ENCODE results near the gene SIGLECL1.

SIGLECL1 gene

DNA sequence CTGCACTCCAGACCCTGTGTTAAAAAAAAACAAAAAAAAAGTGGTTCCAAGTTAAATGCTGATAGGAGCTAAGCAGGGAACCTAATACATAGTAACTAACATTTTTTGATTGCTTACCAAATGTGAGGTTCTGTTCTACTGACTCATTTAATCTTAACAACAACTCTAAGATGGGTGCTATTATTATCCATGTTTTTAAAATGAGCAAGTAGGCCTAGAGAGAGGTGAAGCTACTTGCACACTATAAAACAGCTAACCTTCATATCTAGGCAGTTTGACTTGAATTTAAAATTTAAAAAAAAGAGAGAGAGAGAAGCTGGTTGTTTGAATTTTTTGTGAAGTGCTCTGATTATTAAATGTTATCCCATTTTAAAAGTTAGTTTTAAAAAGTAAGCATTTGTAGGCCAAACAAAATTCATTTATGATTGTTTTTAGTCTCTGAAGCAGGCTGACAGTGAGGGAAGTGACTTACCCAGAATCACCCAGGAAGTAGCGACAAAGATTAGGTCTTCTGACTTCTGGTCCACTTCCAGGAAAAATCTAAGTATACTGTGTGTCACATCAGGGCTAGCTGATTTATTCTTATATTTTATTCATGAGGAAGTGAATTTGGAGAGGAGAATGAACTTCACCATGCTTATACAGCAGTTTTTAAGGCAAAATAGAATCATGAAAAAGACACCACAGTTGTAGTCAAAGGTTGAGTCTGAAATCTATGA lies 2.4 kb downstream of the SIGLECL1 start:
- Histone ChIP-seq H3K4me2 (no peak overlapping the region), H4K20me1 (ENCODE audit: insufficient read depth) (no peaks in the 10 kb centered on the region), H3K27me3 (ENCODE audit: insufficient read depth, low read depth) (no peaks in the 10 kb centered on the region; the same call in 1 of the 2 replicates), H3K36me3 (ENCODE audit: insufficient read depth) (no peaks in the 10 kb centered on the region), H3K79me2 (ENCODE audit: insufficient read depth, low read depth) (no peaks in the 10 kb centered on the region), H3K4me1 (ENCODE audit: low read depth, poor library complexity, severe bottlenecking) (no peaks in the 10 kb centered on the region), H2AFZ (ENCODE audit: low read depth) (no peak overlapping the region), H3K4me3 (IDR thresholded peaks at IDR 0.05; ENCODE audit: insufficient read depth, low read depth, low read length) (no peak overlapping the region), H3K9ac (no peak overlapping the region), H3K27ac (no peak overlapping the region)
- TF ChIP-seq, protein P1, sequence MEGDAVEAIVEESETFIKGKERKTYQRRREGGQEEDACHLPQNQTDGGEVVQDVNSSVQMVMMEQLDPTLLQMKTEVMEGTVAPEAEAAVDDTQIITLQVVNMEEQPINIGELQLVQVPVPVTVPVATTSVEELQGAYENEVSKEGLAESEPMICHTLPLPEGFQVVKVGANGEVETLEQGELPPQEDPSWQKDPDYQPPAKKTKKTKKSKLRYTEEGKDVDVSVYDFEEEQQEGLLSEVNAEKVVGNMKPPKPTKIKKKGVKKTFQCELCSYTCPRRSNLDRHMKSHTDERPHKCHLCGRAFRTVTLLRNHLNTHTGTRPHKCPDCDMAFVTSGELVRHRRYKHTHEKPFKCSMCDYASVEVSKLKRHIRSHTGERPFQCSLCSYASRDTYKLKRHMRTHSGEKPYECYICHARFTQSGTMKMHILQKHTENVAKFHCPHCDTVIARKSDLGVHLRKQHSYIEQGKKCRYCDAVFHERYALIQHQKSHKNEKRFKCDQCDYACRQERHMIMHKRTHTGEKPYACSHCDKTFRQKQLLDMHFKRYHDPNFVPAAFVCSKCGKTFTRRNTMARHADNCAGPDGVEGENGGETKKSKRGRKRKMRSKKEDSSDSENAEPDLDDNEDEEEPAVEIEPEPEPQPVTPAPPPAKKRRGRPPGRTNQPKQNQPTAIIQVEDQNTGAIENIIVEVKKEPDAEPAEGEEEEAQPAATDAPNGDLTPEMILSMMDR (conservative IDR thresholded peaks at IDR 0.05; ENCODE audit: low read depth, low read length): no peak

DNA sequence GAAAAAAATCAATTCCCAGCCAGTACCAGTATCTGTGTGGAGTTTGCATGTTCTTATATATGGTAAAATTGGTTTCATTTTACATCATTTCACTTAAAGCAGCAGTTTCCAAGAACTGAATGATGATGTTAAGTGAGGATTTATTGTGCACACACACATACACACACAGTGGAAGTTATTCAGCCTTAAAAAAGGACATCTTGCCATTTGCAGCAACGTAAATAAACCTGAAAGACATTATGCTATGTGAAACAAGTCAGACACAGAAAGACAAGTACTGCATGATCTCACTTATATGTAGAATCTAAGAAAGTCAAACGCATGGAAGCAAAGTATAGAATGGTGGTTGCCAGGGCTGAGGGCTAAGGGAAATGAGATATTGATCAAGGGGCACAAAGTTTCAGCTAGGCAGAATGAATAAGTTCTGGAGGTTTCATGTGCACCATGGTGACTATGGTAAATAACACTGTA lies 5.3 kb downstream of the SIGLECL1 start:
- Histone ChIP-seq H3K27ac (no peak overlapping the region), H3K9ac (no peak overlapping the region), H2AFZ (ENCODE audit: low read depth) (no peak overlapping the region), H3K4me2 (no peak overlapping the region), H3K4me3 (IDR thresholded peaks at IDR 0.05; ENCODE audit: insufficient read depth, low read depth, low read length) (no peak overlapping the region), H3K79me2 (ENCODE audit: insufficient read depth, low read depth) (no peaks in the 10 kb centered on the region), H3K4me1 (ENCODE audit: low read depth, poor library complexity, severe bottlenecking) (no peaks in the 10 kb centered on the region), H4K20me1 (ENCODE audit: insufficient read depth) (no peaks in the 10 kb centered on the region), H3K36me3 (ENCODE audit: insufficient read depth) (no peaks in the 10 kb centered on the region), H3K27me3 (ENCODE audit: insufficient read depth, low read depth) (0 out of 2 replicates have a peak, but pooled peaks cover 3% of the 10 kb centered on the region)
- TF ChIP-seq, protein P1 (conservative IDR thresholded peaks at IDR 0.05; ENCODE audit: low read depth, low read length): no peak

DNA sequence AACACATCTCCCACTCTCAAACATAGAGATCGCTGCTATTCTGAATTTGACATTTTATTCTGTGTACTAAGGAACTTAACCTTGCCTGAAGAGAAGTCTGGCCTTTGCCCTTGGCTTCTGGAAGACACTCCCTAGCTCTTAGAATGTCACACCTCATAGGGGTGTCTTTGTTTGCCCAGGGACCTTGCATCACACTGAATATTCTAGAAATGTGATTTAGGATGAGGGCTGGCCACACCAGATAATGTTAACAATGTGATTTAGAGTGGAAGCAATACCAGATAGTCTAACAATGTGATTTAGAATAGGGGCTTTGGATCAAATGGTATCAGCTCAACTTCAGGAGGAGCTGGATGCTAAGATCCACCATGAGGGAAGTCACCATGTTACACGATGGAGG lies 6.6 kb downstream of the SIGLECL1 start:
- Histone ChIP-seq H4K20me1 (ENCODE audit: insufficient read depth) (no peaks in the 10 kb centered on the region), H3K4me3 (IDR thresholded peaks at IDR 0.05; ENCODE audit: insufficient read depth, low read depth, low read length) (no peak overlapping the region), H2AFZ (ENCODE audit: low read depth) (no peak overlapping the region), H3K79me2 (ENCODE audit: insufficient read depth, low read depth) (no peaks in the 10 kb centered on the region), H3K4me2 (no peak overlapping the region), H3K27me3 (ENCODE audit: insufficient read depth, low read depth) (0 out of 2 replicates have a peak, but pooled peaks cover 3% of the 10 kb centered on the region), H3K4me1 (ENCODE audit: low read depth, poor library complexity, severe bottlenecking) (no peaks in the 10 kb centered on the region), H3K9ac (no peak overlapping the region), H3K27ac (no peak overlapping the region), H3K36me3 (ENCODE audit: insufficient read depth) (no peaks in the 10 kb centered on the region)
- TF ChIP-seq, protein P1 (conservative IDR thresholded peaks at IDR 0.05; ENCODE audit: low read depth, low read length): no peak

DNA sequence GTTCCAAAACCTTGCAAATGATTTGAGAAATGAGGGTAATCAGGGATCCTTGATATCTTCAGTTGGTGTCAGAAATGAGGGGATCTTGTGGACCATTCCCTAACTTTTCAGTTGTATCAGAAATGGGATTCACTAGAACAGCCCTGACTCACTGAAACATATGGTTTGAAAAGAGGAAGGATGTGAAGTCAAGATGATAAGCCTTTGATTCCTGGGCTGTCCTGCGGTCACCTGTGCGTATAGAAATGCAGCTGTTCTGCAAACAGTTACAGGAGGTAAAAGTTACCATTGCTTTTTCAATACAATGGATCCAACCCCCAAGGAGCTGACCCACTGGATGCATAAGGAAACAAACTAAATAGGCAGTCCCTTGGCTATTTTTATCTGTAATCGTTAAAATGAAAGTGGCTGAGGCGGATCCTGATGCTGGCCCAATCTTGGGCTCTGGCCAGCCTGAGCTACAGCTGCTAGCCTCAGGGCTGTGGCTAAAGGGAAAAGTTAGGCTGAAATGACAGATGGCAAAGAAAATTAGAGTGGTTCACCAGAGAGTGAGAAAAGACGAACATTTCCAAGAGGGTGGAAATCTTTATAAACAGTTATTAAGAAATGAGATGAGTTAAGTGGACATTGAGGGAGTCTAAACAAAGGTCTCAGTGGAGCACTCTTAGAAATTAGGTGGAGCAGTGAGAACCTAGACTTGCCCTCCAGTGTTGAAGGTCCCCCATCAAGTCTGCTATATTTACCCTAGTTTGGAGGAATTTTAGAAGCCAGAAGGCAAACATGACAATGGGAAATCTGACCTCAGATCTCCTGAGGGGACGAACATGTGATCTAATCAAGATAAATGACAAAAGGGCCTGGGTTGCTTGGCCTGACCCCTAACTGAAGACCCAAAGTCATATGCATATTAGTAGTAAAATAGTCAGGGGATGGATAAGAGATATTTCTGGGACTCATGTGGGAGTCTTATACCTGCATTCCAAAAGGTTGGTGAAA lies 7.6 kb downstream of the SIGLECL1 start:
- Histone ChIP-seq H3K27me3 (ENCODE audit: insufficient read depth, low read depth) (0 out of 2 replicates have a peak, but pooled peaks cover 3% of the 10 kb centered on the region), H2AFZ (ENCODE audit: low read depth) (no peak overlapping the region), H3K79me2 (ENCODE audit: insufficient read depth, low read depth) (no peaks in the 10 kb centered on the region), H3K36me3 (ENCODE audit: insufficient read depth) (no peaks in the 10 kb centered on the region), H4K20me1 (ENCODE audit: insufficient read depth) (no peaks in the 10 kb centered on the region), H3K4me3 (IDR thresholded peaks at IDR 0.05; ENCODE audit: insufficient read depth, low read depth, low read length) (no peak overlapping the region), H3K4me1 (ENCODE audit: low read depth, poor library complexity, severe bottlenecking) (no peaks in the 10 kb centered on the region), H3K27ac (no peak overlapping the region), H3K4me2 (no peak overlapping the region), H3K9ac (no peak overlapping the region)
- TF ChIP-seq, protein P1 (conservative IDR thresholded peaks at IDR 0.05; ENCODE audit: low read depth, low read length): no peak

All from KMS-11 (cell line).